HFFc6 (cell line): ENCODE results near the gene SLFN12L. TPM values are rescaled to one million over a fixed set of nuclear protein-coding genes. Genes with fewer than 3 reads are reported as not detected.

Source experiments
- DNase-seq: peaks from one replicate; pipeline ENCODE4 v3.0.0-alpha.2; 2018
- H3K27ac Mint-ChIP-seq: 2 replicates; pipeline ENCODE4 v1.8.0; 2020; ENCODE audit warnings: mild to moderate bottlenecking, mixed read lengths
- H3K27me3 Mint-ChIP-seq: 2 replicates; pipeline ENCODE4 v1.8.0; 2021; ENCODE audit warnings: mild to moderate bottlenecking, moderate library complexity, mixed read lengths; ENCODE audit not compliant: insufficient read depth
- H3K36me3 Mint-ChIP-seq: 2 replicates; pipeline ENCODE4 v1.8.0; 2021; ENCODE audit warnings: low read depth, mixed read lengths
- H3K4me1 Mint-ChIP-seq: 2 replicates; pipeline ENCODE4 v1.8.0; 2020; ENCODE audit warnings: low read depth, mixed read lengths
- H3K4me3 Mint-ChIP-seq: 2 replicates; pipeline ENCODE4 v1.8.0; 2020; ENCODE audit warnings: mild to moderate bottlenecking, moderate library complexity, mixed read lengths
- H3K9me3 Mint-ChIP-seq: 2 replicates; pipeline ENCODE4 v1.8.0; 2020; ENCODE audit warnings: mild to moderate bottlenecking, mixed read lengths
- total RNA-seq, 6 experiments: library from RNA; stranded (reverse); fragmentation: NEBNext Ultra II Directional; extraction: Animal tissue kit (Norgen Biotek cat#: 25700); gene quantifications; 2 replicates in 1 of 6; 3 replicates in 5 of 6; pipeline ENCODE4 v1.2.3, GENCODE V29; 2021
- TF ChIP-seq, protein P1 (sequence below): fragments of 200-600 bp; sonication (generic); IDR thresholded peaks from 2 replicates; pipeline ENCODE4 v1.5.0; 2021; ENCODE audit warnings: antibody characterized with exemption, mild to moderate bottlenecking

SLFN12L gene
- total RNA-seq, 6 experiments from 2014 or later = 0.13 to 0.34 (median 0.25) TPM; not detected in 2

DNA sequence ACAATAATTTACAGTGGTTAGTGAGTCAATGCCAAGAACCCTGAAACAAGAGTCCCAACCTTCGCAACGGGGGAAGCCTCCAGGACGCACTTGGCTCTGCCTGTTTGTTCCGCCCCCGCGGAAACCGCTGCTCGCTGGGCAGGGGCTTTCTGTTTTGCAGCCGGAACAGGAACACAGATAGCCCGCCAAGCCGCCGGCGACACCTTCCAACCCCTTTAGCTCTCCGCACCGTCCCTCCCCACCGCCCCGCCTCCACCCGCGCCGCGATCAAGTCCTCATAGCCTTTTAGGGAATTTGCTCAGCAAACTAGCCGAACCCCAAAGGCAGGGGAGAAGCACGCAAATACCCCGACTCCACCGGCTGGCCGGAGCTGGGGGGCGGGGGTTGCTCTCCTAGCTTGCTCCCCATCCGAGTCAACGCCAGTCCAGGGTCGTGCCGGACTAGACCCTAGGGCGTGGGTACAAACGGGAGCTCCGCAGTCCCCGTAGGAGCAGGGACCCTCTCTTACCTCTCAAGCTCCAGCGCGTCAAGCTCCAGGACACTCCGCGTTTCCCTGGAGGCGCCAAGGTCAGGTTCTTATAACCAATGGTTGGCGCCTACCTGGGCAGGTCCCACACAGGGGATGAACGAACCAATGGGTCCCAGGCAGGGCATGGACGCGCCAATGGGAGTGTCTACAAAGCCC is 89.1 kb downstream of the SLFN12L start, which contains the start of gene SLFN13:
TSS of gene SLFN13 (minus strand) at position 553 of the 685 bp plus-strand sequence. CDS start 3,086 bp downstream, outside the sequence.
- Mint-ChIP-seq H3K4me3 (peak within 1 kb of the TSS; percentile 88), H3K9me3 (no peaks in the 10 kb centered on the region), H3K36me3 (no peaks in the 10 kb centered on the region), H3K27me3 (peaks cover 38% of the 10 kb centered on the region), H3K27ac (0 out of 2 replicates have a peak within 1 kb of the TSS, but pooled peaks have one; percentile 34), H3K4me1 (peaks cover 5% of the 10 kb centered on the region; the same call in 1 of the 2 replicates)
- TF ChIP-seq, protein P1, sequence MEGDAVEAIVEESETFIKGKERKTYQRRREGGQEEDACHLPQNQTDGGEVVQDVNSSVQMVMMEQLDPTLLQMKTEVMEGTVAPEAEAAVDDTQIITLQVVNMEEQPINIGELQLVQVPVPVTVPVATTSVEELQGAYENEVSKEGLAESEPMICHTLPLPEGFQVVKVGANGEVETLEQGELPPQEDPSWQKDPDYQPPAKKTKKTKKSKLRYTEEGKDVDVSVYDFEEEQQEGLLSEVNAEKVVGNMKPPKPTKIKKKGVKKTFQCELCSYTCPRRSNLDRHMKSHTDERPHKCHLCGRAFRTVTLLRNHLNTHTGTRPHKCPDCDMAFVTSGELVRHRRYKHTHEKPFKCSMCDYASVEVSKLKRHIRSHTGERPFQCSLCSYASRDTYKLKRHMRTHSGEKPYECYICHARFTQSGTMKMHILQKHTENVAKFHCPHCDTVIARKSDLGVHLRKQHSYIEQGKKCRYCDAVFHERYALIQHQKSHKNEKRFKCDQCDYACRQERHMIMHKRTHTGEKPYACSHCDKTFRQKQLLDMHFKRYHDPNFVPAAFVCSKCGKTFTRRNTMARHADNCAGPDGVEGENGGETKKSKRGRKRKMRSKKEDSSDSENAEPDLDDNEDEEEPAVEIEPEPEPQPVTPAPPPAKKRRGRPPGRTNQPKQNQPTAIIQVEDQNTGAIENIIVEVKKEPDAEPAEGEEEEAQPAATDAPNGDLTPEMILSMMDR = no peak
- peak; percentile 18 for DNase-seq

DNA sequence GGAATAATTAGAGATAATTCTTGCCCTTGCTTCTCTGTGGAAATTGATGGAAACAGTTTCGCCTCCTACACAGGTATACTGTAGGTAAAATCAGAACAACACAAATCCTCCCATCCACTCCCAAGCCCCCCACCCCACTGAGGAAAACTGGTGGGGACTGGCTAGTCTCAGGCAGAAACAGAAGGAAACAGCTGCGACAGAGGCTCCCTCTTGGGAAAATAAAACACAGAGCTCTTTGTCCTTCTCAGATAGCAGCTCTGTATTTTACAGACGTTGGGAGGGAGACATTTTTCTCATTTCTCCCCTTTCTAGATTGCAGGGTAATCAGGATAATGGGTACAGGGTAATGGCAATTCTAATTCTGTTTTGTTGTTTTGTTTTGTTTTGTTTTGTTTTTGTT is 90.0 kb downstream of the SLFN12L start:
- H3K9me3 Mint-ChIP-seq = no peaks in the 10 kb centered on the region
- no peak overlapping the region for H3K27ac Mint-ChIP-seq
- H3K4me1 Mint-ChIP-seq = peaks cover 5% of the 10 kb centered on the region; the same call in 1 of the 2 replicates
- no peak for DNase-seq
- TF ChIP-seq, protein P1 = no peak
- H3K4me3 Mint-ChIP-seq = peak overlapping the region; percentile 88; the same call in 1 of the 2 replicates
- peaks cover 31% of the 10 kb centered on the region for H3K27me3 Mint-ChIP-seq
- H3K36me3 Mint-ChIP-seq = no peaks in the 10 kb centered on the region

DNA sequence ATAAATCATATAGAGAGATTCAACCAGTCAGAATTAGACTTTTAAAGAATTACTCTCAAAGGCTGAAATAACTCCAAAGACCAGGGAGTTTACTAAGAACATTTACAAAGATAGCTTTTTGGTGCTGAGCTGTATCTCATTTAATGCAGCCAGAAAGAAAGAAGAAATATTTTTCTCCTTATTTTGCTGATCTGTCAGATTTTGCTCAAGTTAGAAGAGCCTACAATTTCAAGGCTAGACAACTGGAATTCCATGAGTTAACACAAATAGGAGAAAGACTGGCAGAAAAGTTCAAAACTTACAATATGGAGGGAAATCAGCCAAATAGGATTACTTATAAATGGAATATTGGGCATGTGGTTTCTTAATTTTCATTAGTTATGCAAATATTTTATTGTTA is 99.0 kb downstream of the SLFN12L start:
- no peak overlapping the region for H3K27ac Mint-ChIP-seq
- no peak overlapping the region for H3K4me3 Mint-ChIP-seq
- TF ChIP-seq, protein P1 = no peak
- no peaks in the 10 kb centered on the region for H3K36me3 Mint-ChIP-seq
- H3K9me3 Mint-ChIP-seq = no peaks in the 10 kb centered on the region
- DNase-seq = no peak
- H3K4me1 Mint-ChIP-seq = peaks cover 9% of the 10 kb centered on the region
- no peaks in the 10 kb centered on the region for H3K27me3 Mint-ChIP-seq

DNA sequence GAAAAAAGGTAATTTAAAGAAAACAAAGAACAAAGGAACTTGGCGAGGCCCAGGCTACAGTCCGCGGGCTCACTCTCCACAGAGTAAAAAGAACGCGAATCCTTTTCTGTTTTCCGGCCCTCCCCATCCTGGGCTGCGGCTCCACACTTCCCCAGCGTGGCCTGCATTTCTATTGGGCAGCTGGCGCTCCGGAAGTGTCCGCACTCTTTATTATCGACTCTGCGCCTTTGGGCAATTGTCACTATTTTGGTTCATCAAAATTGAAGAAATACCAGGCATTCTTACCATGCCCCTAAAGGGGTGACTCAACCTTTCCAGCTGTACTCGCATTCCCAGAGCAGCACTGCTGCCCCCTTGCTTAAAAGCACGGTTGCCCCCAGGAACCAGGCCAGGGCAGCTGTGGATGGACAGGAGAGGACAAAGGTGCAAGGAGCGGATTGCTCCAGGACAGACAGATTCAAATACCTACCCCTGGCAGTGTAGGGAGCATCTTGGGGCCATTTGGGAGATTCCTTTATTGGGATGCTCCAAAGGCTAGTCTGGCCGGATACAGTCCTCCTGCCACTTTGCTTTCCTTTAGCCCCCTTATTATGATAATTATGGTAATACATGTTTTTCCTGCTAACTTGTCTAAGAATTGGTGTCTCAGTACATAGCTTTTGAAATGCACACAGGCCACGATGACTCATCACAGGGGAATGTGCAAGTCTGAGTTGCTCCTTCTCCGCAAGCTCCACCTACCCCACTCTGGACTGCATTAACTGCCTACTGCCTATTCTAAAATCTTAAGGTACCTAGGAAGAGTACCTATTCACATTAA is 104.2 kb downstream of the SLFN12L start:
- H3K36me3 Mint-ChIP-seq = peaks cover 28% of the 10 kb centered on the region
- peaks cover 37% of the 10 kb centered on the region for H3K4me1 Mint-ChIP-seq
- peak overlapping the region; percentile 98 for H3K27ac Mint-ChIP-seq
- TF ChIP-seq, protein P1 = peak; percentile 67
- H3K4me3 Mint-ChIP-seq = peak overlapping the region; percentile 95
- peaks cover 2% of the 10 kb centered on the region; the same call in 1 of the 2 replicates for H3K27me3 Mint-ChIP-seq
- DNase-seq = peak; percentile 99
- no peaks in the 10 kb centered on the region for H3K9me3 Mint-ChIP-seq

DNA sequence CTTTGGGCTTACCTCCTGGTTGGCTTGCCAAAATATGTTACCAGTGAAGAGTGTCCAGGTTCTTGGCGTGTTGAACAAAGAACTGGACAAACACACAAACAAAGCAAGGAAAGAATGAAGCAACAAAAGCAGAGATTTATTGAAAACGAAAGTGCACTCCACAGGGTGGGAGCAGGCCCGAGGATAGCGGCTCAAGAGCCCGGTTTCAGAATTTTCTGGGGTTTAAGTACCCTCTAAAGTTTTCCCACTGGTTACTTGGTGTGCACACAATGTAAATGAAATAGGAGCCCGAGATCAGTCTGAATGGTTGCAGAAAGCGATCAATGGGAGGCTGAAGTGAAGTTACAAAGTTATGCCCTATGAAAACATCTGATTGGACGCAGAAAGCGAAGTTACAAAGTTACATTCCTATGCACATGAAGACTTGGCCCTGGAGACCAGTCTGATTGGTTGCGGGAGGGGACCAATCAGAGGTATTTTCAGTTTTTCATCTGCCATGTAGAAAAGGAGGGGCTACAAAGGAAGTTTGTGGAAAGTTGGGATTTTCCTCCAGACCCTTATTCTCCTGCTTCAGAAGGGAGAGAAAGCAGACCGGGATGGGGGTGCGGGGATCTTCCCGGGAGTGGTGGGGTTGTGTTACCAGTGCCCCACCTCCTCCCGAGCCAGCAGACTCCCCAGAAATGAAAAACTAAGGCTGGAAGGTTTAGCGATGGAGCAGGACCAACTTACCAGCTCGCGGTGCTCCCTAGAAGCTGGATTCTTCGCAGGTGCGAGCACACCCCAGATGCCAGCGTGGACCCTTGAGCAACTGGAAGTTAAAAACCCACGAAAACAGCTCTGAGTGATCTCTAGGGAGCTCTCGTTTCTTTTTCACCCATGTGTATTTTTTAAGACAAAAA is 105.1 kb downstream of the SLFN12L start, which contains the start of gene SLFN12:
TSS of gene SLFN12 (minus strand) at position 325 of the 899 bp plus-strand sequence. CDS start 9,472 bp downstream, outside the sequence.
- TF ChIP-seq, protein P1 = no peak
- Mint-ChIP-seq H3K27me3 (peaks cover 2% of the 10 kb centered on the region; the same call in 1 of the 2 replicates), H3K27ac (peak within 1 kb of the TSS; percentile 98), H3K9me3 (no peaks in the 10 kb centered on the region), H3K36me3 (peaks cover 35% of the 10 kb centered on the region), H3K4me3 (peak within 1 kb of the TSS; percentile 95), H3K4me1 (peaks cover 37% of the 10 kb centered on the region)
- peak; percentile 96 for DNase-seq
